ENCODE measurements around the gene DERL3.

- TF ChIP-seq CTCF (IDR thresholded peaks at IDR 0.05): no peak
- TF ChIP-seq POLR2A (IDR thresholded peaks at IDR 0.05): no peak
- no peak for TF ChIP-seq POLR2AphosphoS5 (IDR thresholded peaks at IDR 0.05)
- no peak for TF ChIP-seq EP300 (IDR thresholded peaks at IDR 0.05; ENCODE audit: low read depth)
Observed at GRCh38 chr22:23791738-23792645, 46.8 kb downstream of the DERL3 start.

Measured in transverse colon (tissue), 4 donors.